B cell (primary cell): ENCODE results near the gene NUDT3. TPM values are rescaled to one million over a fixed set of nuclear protein-coding genes. Genes with fewer than 3 reads are reported as not detected.
A peak's percentile ranks its signal among the peaks of the same experiment; 100 is the strongest.

Experiments used
- ATAC-seq: fragments of 200-7000 bp; cut with Tn5 transposase; one replicate; pipeline ENCODE4 v1.10.0; 2021; ENCODE audit warnings: low read depth, mild to moderate bottlenecking, moderate number of reproducible peaks, moderate library complexity
- CTCF ChIA-PET: fragments of 350-600 bp; sonication (Branson Sonifier 250); formaldehyde crosslinking; loops from one replicate; lab custom pipeline; 2021; ENCODE audit warnings: antibody characterized with exemption, inconsistent platforms; lab: Charles Lee
- POLR2A ChIA-PET: fragments of 350-600 bp; sonication (Branson Sonifier 250); formaldehyde crosslinking; loops from one replicate; lab custom pipeline; 2021; ENCODE audit warnings: antibody characterized with exemption; lab: Charles Lee
- DNase-seq: peaks from one replicate; pipeline ENCODE4 v3.0.0; 2013
- H2AFZ ChIP-seq: 2 replicates; pipeline ENCODE4 v1.6.1; 2012; ENCODE audit warnings: mild to moderate bottlenecking, low read depth, low read length; ENCODE audit not compliant: insufficient read depth, poor library complexity, severe bottlenecking
- H3K27ac ChIP-seq, 2 donors: 1 replicate in 1 of 2; 2 replicates in 1 of 2; pipeline ENCODE4 v1.5.1; 2012 to 2013; ENCODE audit warnings: low read length in 2 of 2, mild to moderate bottlenecking in 2 of 2, moderate library complexity in 1 of 2
- H3K27me3 ChIP-seq, 4 experiments: fragments of 200-600 bp in 1 of 4; sonication (generic) in 1 of 4; replicated peaks in 1 of 4; 1 replicate in 2 of 4; 2 replicates in 2 of 4; pipeline versions ENCODE4 v1.6.1 to v1.7.0; 2013 to 2016; ENCODE audit warnings: low read length in 3 of 4, mild to moderate bottlenecking in 2 of 4, mixed read lengths in 1 of 4, moderate library complexity in 1 of 4; ENCODE audit not compliant: insufficient read depth in 4 of 4, control insufficient read depth in 3 of 4; ENCODE audit errors: control extremely low read depth in 1 of 4
- H3K36me3 ChIP-seq, 2 experiments: replicated peaks in 1 of 2; 1 replicate in 1 of 2; 2 replicates in 1 of 2; pipeline versions ENCODE4 v1.6.1 to v1.7.1; 2013; ENCODE audit warnings: low read length in 1 of 2; ENCODE audit not compliant: insufficient read depth in 2 of 2, control insufficient read depth in 1 of 2; ENCODE audit errors: control extremely low read depth in 1 of 2, extremely low read depth in 1 of 2
- H3K4me1 ChIP-seq, 2 donors: fragments of 200-600 bp in 1 of 2; sonication (generic) in 1 of 2; 1 replicate in 1 of 2; 2 replicates in 1 of 2; pipeline versions ENCODE4 v1.5.1 to v1.6.1; 2013 to 2017; ENCODE audit warnings: low read length in 2 of 2; ENCODE audit not compliant: control insufficient read depth in 2 of 2, insufficient read depth in 2 of 2
- H3K4me2 ChIP-seq: replicated peaks from 2 replicates; pipeline ENCODE3; 2012; ENCODE audit warnings: mild to moderate bottlenecking, low read depth, low read length; ENCODE audit not compliant: poor library complexity, severe bottlenecking
- H3K4me3 ChIP-seq, 5 experiments: fragments of 200-600 bp in 1 of 5; sonication (generic) in 1 of 5; 1 replicate in 3 of 5; 2 replicates in 2 of 5; pipeline versions ENCODE4 v1.5.1 to v1.7.0; 2011 to 2016; ENCODE audit warnings: low read length in 4 of 5, mild to moderate bottlenecking in 4 of 5, low read depth in 2 of 5, control low read depth in 1 of 5, moderate library complexity in 1 of 5; ENCODE audit not compliant: insufficient read depth in 1 of 5; ENCODE audit errors: control extremely low read depth in 1 of 5, extremely low read depth in 1 of 5
- H3K79me2 ChIP-seq: fragments of 200-600 bp; sonication (generic); one replicate; pipeline ENCODE4 v1.6.0; 2016; ENCODE audit warnings: low read length; ENCODE audit not compliant: control insufficient read depth, insufficient read depth
- H3K9ac ChIP-seq: fragments of 200-600 bp; sonication (generic); 2 replicates; pipeline ENCODE4 v1.6.1; 2017; ENCODE audit warnings: mild to moderate bottlenecking, low read length, moderate library complexity
- H3K9me3 ChIP-seq, 3 donors: one replicate each; pipeline versions ENCODE4 v1.6.1 to v1.7.1; 2013; ENCODE audit warnings: low read length in 2 of 3; ENCODE audit not compliant: control insufficient read depth in 2 of 3, insufficient read depth in 1 of 3; ENCODE audit errors: control extremely low read depth in 1 of 3
- H4K20me1 ChIP-seq: 2 replicates; pipeline ENCODE4 v1.6.0; 2012; ENCODE audit warnings: mild to moderate bottlenecking, low read length; ENCODE audit not compliant: insufficient read depth, control insufficient read depth, poor library complexity, severe bottlenecking
- H3K27ac Mint-ChIP-seq: one replicate; pipeline ENCODE4 v1.8.0; 2021; ENCODE audit warnings: mixed read lengths
- H3K27me3 Mint-ChIP-seq: one replicate; pipeline ENCODE4 v1.8.0; 2021; ENCODE audit warnings: mixed read lengths
- H3K4me1 Mint-ChIP-seq: one replicate; pipeline ENCODE4 v1.8.0; 2021; ENCODE audit warnings: mixed read lengths
- H3K4me3 Mint-ChIP-seq: one replicate; pipeline ENCODE4 v1.8.0; 2021; ENCODE audit warnings: mixed read lengths
- H3K9me3 Mint-ChIP-seq: one replicate; pipeline ENCODE4 v1.8.0; 2022; ENCODE audit warnings: mixed read lengths; ENCODE audit not compliant: insufficient read depth
- EZH2 ChIP-seq: IDR thresholded peaks from 2 replicates; pipeline ENCODE4 v1.6.1; 2012; ENCODE audit warnings: borderline replicate concordance, low read depth, mild to moderate bottlenecking, moderate library complexity, low read length; ENCODE audit not compliant: insufficient read depth, poor library complexity, severe bottlenecking
- WGBS: methylation state at CpG from one replicate; pipeline ENCODE4 v1.1.5; 2013; ENCODE audit warnings: missing lambda C conversion rate; ENCODE audit not compliant: insufficient coverage; 5-methylcytosine and 5-hydroxymethylcytosine counted together
- intact Hi-C: fragments of 100-400 bp; cut with micrococcal nuclease; formaldehyde crosslinking; loops from one replicate; pipeline ENCODE4 v1.10.0; 2022
- polyA plus RNA-seq: library from polyadenylated mRNA; depleted of rRNA; stranded (reverse); fragments of >200 nt; gene quantifications from 2 replicates; pipeline ENCODE4 v1.2.3, GENCODE V29; 2012
- total RNA-seq, 2 donors: library from RNA; stranded (reverse); fragments of 120-200 nt in 1 of 2; gene quantifications; 1 replicate in 1 of 2; 2 replicates in 1 of 2; pipeline versions ENCODE4 v1.2.3 to v1.2.4, GENCODE V29; 2013 to 2022
- TF ChIP-seq, protein P1 (sequence below): fragments of 200-600 bp; IDR thresholded peaks from one replicate; pipeline ENCODE4 v1.8.0; 2022; ENCODE audit warnings: antibody characterized with exemption, mild to moderate bottlenecking

Gene NUDT3
- total and polyA plus RNA-seq, 2 donors (not counting 1 experiment from before 2014, with no cell fraction given) = 18.2 to 37.4 TPM

DNA sequence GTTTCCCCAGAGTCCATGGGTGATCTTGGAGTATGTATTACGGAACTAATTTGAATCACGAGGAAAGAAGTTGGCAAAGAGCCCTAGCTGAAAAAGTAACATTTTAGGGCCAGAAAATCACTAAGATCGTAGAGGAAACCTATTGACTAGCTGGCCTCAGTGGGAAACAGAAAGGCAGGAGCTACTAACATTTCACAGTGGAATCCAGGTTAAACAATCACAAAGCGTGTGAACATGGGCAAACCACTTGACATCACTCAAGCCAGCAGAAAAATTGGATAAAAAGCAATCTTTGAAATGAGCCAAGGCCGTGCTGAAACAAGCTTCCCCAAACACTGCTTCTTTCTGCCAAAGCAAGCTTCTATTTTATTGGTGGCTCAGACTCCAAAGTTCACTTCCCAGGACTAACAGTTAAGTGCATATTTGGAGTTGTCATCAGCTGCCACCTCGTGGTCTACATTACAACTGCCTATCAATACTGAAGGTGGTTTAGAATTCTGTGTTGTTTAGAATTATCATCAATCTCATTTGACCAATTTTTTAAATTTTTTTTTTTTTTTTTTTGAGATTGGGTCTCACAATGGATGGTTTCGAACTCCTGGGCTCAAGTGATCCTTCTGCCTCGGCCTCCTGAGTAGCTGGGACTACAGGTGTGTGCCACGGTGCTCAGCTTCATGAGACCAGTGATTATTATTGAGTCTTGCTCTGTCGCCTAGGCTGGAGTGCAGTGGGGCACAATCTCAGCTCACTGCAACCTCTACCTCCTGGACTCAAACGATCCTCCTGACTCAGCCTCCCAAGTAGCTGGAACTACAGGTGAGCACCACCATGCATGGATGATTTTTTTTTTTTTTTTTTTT is 22.8 kb upstream of the NUDT3 start:
- TF ChIP-seq, protein P1, sequence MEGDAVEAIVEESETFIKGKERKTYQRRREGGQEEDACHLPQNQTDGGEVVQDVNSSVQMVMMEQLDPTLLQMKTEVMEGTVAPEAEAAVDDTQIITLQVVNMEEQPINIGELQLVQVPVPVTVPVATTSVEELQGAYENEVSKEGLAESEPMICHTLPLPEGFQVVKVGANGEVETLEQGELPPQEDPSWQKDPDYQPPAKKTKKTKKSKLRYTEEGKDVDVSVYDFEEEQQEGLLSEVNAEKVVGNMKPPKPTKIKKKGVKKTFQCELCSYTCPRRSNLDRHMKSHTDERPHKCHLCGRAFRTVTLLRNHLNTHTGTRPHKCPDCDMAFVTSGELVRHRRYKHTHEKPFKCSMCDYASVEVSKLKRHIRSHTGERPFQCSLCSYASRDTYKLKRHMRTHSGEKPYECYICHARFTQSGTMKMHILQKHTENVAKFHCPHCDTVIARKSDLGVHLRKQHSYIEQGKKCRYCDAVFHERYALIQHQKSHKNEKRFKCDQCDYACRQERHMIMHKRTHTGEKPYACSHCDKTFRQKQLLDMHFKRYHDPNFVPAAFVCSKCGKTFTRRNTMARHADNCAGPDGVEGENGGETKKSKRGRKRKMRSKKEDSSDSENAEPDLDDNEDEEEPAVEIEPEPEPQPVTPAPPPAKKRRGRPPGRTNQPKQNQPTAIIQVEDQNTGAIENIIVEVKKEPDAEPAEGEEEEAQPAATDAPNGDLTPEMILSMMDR = peak; percentile 73
- no peak for TF ChIP-seq EZH2
- peaks cover 23% of the 10 kb centered on the region for H4K20me1 ChIP-seq
- H3K4me2 ChIP-seq = no peak overlapping the region
- no peak overlapping the region for H3K27ac ChIP-seq
- H3K4me1 Mint-ChIP-seq = peaks cover 4% of the 10 kb centered on the region
- 84% methylated on average over 7 of the region's 11 CpGs for WGBS
- peak; percentile 85 for ATAC-seq
- POLR2A ChIA-PET = interaction anchor here (0.8 to 3.1 kb wide), 6 partner anchors 10 to 254 kb away, joined by 4 to 34 read pairs (median 6); partner anchors contain the start of genes HMGA1, RPS10 and SMIM29
- peaks cover 3 to 41% of the 10 kb centered on the region in 2 experiments for H3K36me3 ChIP-seq
- H3K4me3 ChIP-seq = no peak overlapping the region
- no peaks in the 10 kb centered on the region for H3K9me3 ChIP-seq
- H3K79me2 ChIP-seq = no peaks in the 10 kb centered on the region
- H3K4me1 ChIP-seq = peaks cover 0 to 4% of the 10 kb centered on the region in 2 donors
- H2AFZ ChIP-seq = no peak overlapping the region
- no peaks in the 10 kb centered on the region for H3K9me3 Mint-ChIP-seq
- no peak overlapping the region for H3K4me3 Mint-ChIP-seq
- no peak overlapping the region for H3K9ac ChIP-seq
- no peaks in the 10 kb centered on the region for H3K27me3 ChIP-seq
- DNase-seq = peak; percentile 78
- no peaks in the 10 kb centered on the region for H3K27me3 Mint-ChIP-seq
- intact Hi-C loops = loop anchor here (1.0 to 2.0 kb wide), 6 partner anchors 11 to 251 kb away; partner anchors contain the start of genes NUDT3, RPS10 and SMIM29
- no peak overlapping the region for H3K27ac Mint-ChIP-seq
- CTCF ChIA-PET = interaction anchor here (0.6 to 9.2 kb wide), 55 partner anchors 10 to 1887 kb away, joined by 3 to 261 read pairs (median 4); partner anchors contain the start of genes HMGA1, NUDT3, RPS10 and SMIM29
